Activated naive CD8-positive, alpha-beta T cell treated with anti-CD3 and anti-CD28 coated beads, Interleukin-2, amount 10 ng/mL, durations not matched to agents 7 days and 5 days (primary cell): ENCODE data around the gene TAS2R43. TPM values are rescaled to one million over a fixed set of nuclear protein-coding genes. Genes with fewer than 3 reads are reported as not detected.
"Not testable (repeated sequence)": the region's sequence is repeated elsewhere in the genome, so short reads cannot be mapped to it uniquely, and the experiment has no call there.

ENCODE experiments used
- ATAC-seq: fragments of 150-1000 bp; cut with Tn5 transposase; one replicate; pipeline ENCODE4 v1.10.0; 2021; ENCODE audit warnings: low read depth, moderate library complexity
- POLR2A ChIA-PET: fragments of 350-600 bp; sonication (Branson Sonifier 250); formaldehyde crosslinking; loops from one replicate; lab custom pipeline; 2021; ENCODE audit warnings: antibody characterized with exemption; lab: Charles Lee
- DNase-seq: peaks from one replicate; pipeline ENCODE4 v3.0.0; 2021
- H3K27ac Mint-ChIP-seq: one replicate; pipeline ENCODE4 v1.8.0; 2022; ENCODE audit warnings: mild to moderate bottlenecking, mixed read lengths
- H3K27me3 Mint-ChIP-seq: one replicate; pipeline ENCODE4 v1.8.0; 2022; ENCODE audit warnings: mild to moderate bottlenecking, moderate library complexity, mixed read lengths
- H3K36me3 Mint-ChIP-seq: one replicate; pipeline ENCODE4 v1.8.0; 2021; ENCODE audit warnings: mild to moderate bottlenecking, mixed read lengths
- H3K4me1 Mint-ChIP-seq: one replicate; pipeline ENCODE4 v1.8.0; 2021; ENCODE audit warnings: mixed read lengths
- H3K4me3 Mint-ChIP-seq: one replicate; pipeline ENCODE4 v1.8.0; 2022; ENCODE audit warnings: mild to moderate bottlenecking, moderate library complexity, mixed read lengths
- H3K9me3 Mint-ChIP-seq: one replicate; pipeline ENCODE4 v1.8.0; 2021; ENCODE audit warnings: mixed read lengths
- total RNA-seq, 2 experiments: library from RNA; stranded (reverse); gene quantifications; one replicate each; pipeline ENCODE4 v1.2.3, GENCODE V29; 2021

Gene TAS2R43
- total RNA-seq, result under 1 TPM; 0.39 to 0.54 TPM

- Mint-ChIP-seq H3K27ac (no peak within 1 kb of the TSS), H3K27me3 (no peaks in the 10 kb centered on the region), H3K9me3 (no peaks in the 10 kb centered on the region), H3K36me3 (peaks cover 5% of the 10 kb centered on the region), H3K4me3 (no peak within 1 kb of the TSS), H3K4me1 (no peaks in the 10 kb centered on the region)
- ATAC-seq, result no peak
- DNase-seq, result no peak
- POLR2A ChIA-PET, result no interaction called here
Measured at GRCh38 chr12:11092128-11092527, at the start of gene TAS2R43. Gene TAS2R43, minus strand, starts transcription at chr12:11092313. Its CDS starts 84 bp downstream, at chr12:11092229.

- Mint-ChIP-seq H3K27me3 (no peaks in the 10 kb centered on the region), H3K27ac (no peak overlapping the region), H3K36me3 (peaks cover 45% of the 10 kb centered on the region), H3K4me1 (no peaks in the 10 kb centered on the region), H3K4me3 (no peak overlapping the region), H3K9me3 (peaks cover 4% of the 10 kb centered on the region)
- POLR2A ChIA-PET, result no interaction called here
- ATAC-seq, result no peak
- no peak for DNase-seq
Measured at GRCh38 chr12:11136075-11136474, 44.0 kb upstream of the TAS2R43 start.

- Mint-ChIP-seq H3K4me1 (no peaks in the 10 kb centered on the region), H3K27me3 (no peaks in the 10 kb centered on the region), H3K4me3 (no peak within 1 kb of the TSS), H3K36me3 (peaks cover 40% of the 10 kb centered on the region), H3K9me3 (peaks cover 6% of the 10 kb centered on the region), H3K27ac (no peak within 1 kb of the TSS)
- ATAC-seq (no peak), DNase-seq (no peak)
- POLR2A ChIA-PET, result no interaction called here
Measured at GRCh38 chr12:11134305-11134704, 42.2 kb upstream of the TAS2R43 start, which contains the start of gene TAS2R30. Gene TAS2R30, minus strand, starts transcription at chr12:11134644. Its CDS starts 400 bp downstream, at chr12:11134244.

GRCh38 chr12:11133816-11134215 lies 41.7 kb upstream of the TAS2R43 start:
- Mint-ChIP-seq H3K27ac (no peak overlapping the region), H3K4me3 (no peak overlapping the region), H3K36me3 (peaks cover 43% of the 10 kb centered on the region), H3K9me3 (peaks cover 9% of the 10 kb centered on the region), H3K4me1 (no peaks in the 10 kb centered on the region), H3K27me3 (no peaks in the 10 kb centered on the region)
- POLR2A ChIA-PET, result no interaction called here
- ATAC-seq (no peak), DNase-seq (no peak)

GRCh38 chr12:11133162-11133561 lies 41.0 kb upstream of the TAS2R43 start:
- ATAC-seq (no peak), DNase-seq (no peak)
- Mint-ChIP-seq H3K27ac (no peak overlapping the region), H3K27me3 (no peaks in the 10 kb centered on the region), H3K36me3 (peaks cover 50% of the 10 kb centered on the region), H3K4me3 (no peak overlapping the region), H3K4me1 (no peaks in the 10 kb centered on the region), H3K9me3 (peaks cover 9% of the 10 kb centered on the region)
- POLR2A ChIA-PET, result no interaction called here

- Mint-ChIP-seq H3K4me3 (no peak overlapping the region), H3K27me3 (no peaks in the 10 kb centered on the region), H3K36me3 (peaks cover 49% of the 10 kb centered on the region), H3K4me1 (no peaks in the 10 kb centered on the region), H3K9me3 (peaks cover 9% of the 10 kb centered on the region), H3K27ac (no peak overlapping the region)
- DNase-seq (no peak), ATAC-seq (no peak)
- POLR2A ChIA-PET, result no interaction called here
Measured at GRCh38 chr12:11130999-11131398, 38.9 kb upstream of the TAS2R43 start.

GRCh38 chr12:11130382-11130781 lies 38.3 kb upstream of the TAS2R43 start:
- Mint-ChIP-seq H3K27ac (no peak overlapping the region), H3K4me3 (no peak overlapping the region), H3K4me1 (no peaks in the 10 kb centered on the region), H3K9me3 (peaks cover 9% of the 10 kb centered on the region), H3K27me3 (no peaks in the 10 kb centered on the region), H3K36me3 (peaks cover 44% of the 10 kb centered on the region)
- no peak for DNase-seq
- POLR2A ChIA-PET, result no interaction called here
- ATAC-seq, result no peak

GRCh38 chr12:11114130-11114529 lies 22.0 kb upstream of the TAS2R43 start:
- H3K27me3 Mint-ChIP-seq, H3K4me3 Mint-ChIP-seq, H3K27ac Mint-ChIP-seq, POLR2A ChIA-PET, DNase-seq, ATAC-seq: not testable (repeated sequence)
- Mint-ChIP-seq H3K36me3 (peaks cover 77% of the 10 kb centered on the region), H3K9me3 (peaks cover 35% of the 10 kb centered on the region), H3K4me1 (peaks cover 13% of the 10 kb centered on the region)

GRCh38 chr12:11111213-11111612 lies 19.1 kb upstream of the TAS2R43 start:
- H3K4me3 Mint-ChIP-seq, H3K27ac Mint-ChIP-seq, POLR2A ChIA-PET, ATAC-seq, H3K27me3 Mint-ChIP-seq, DNase-seq: not testable (repeated sequence)
- H3K4me1 Mint-ChIP-seq, result peaks cover 12% of the 10 kb centered on the region
- H3K36me3 Mint-ChIP-seq, result peaks cover 78% of the 10 kb centered on the region
- H3K9me3 Mint-ChIP-seq, result peaks cover 33% of the 10 kb centered on the region

GRCh38 chr12:11108862-11109261 lies 16.7 kb upstream of the TAS2R43 start:
- ATAC-seq (no peak), DNase-seq (no peak)
- H3K36me3 Mint-ChIP-seq, result peaks cover 67% of the 10 kb centered on the region
- H3K27ac Mint-ChIP-seq, result no peak overlapping the region
- H3K4me1 Mint-ChIP-seq, result peaks cover 12% of the 10 kb centered on the region
- POLR2A ChIA-PET, result interaction anchor here (1.2 kb wide), 1 partner anchor 62 kb away, joined by 3 read pairs; the partner anchor contains the start of gene SMIM10L1
- H3K4me3 Mint-ChIP-seq, result peak overlapping the region; percentile 29
- peaks cover 33% of the 10 kb centered on the region for H3K9me3 Mint-ChIP-seq
- H3K27me3 Mint-ChIP-seq, result no peaks in the 10 kb centered on the region

- no peak for DNase-seq
- Mint-ChIP-seq H3K27me3 (no peaks in the 10 kb centered on the region), H3K4me1 (peaks cover 12% of the 10 kb centered on the region), H3K4me3 (no peak overlapping the region), H3K36me3 (peaks cover 65% of the 10 kb centered on the region), H3K9me3 (peaks cover 31% of the 10 kb centered on the region), H3K27ac (no peak overlapping the region)
- no peak for ATAC-seq
- POLR2A ChIA-PET, result no interaction called here
Measured at GRCh38 chr12:11107719-11108118, 15.6 kb upstream of the TAS2R43 start.

- Mint-ChIP-seq H3K4me1 (peaks cover 12% of the 10 kb centered on the region), H3K36me3 (peaks cover 59% of the 10 kb centered on the region), H3K27ac (no peak overlapping the region), H3K4me3 (no peak overlapping the region), H3K9me3 (peaks cover 22% of the 10 kb centered on the region), H3K27me3 (no peaks in the 10 kb centered on the region)
- no peak for DNase-seq
- POLR2A ChIA-PET, result no interaction called here
- no peak for ATAC-seq
Measured at GRCh38 chr12:11106288-11106687, 14.2 kb upstream of the TAS2R43 start.

GRCh38 chr12:11105546-11105945 lies 13.4 kb upstream of the TAS2R43 start:
- POLR2A ChIA-PET, result no interaction called here

GRCh38 chr12:11094910-11095309 lies 2.8 kb upstream of the TAS2R43 start:
- peaks cover 15% of the 10 kb centered on the region for H3K36me3 Mint-ChIP-seq
- H3K4me1 Mint-ChIP-seq, H3K9me3 Mint-ChIP-seq, H3K27ac Mint-ChIP-seq, H3K4me3 Mint-ChIP-seq, H3K27me3 Mint-ChIP-seq, DNase-seq, ATAC-seq, POLR2A ChIA-PET: not testable (repeated sequence)

More at GRCh38 chr12:11105546-11105945, 13.4 kb upstream of the TAS2R43 start:
- H3K9me3 Mint-ChIP-seq, result peaks cover 20% of the 10 kb centered on the region
- peaks cover 10% of the 10 kb centered on the region for H3K4me1 Mint-ChIP-seq
- ATAC-seq (no peak), DNase-seq (no peak)
- no peak overlapping the region for H3K27ac Mint-ChIP-seq
- H3K27me3 Mint-ChIP-seq, result no peaks in the 10 kb centered on the region
- peaks cover 56% of the 10 kb centered on the region for H3K36me3 Mint-ChIP-seq
- no peak overlapping the region for H3K4me3 Mint-ChIP-seq
